ENCODE results near the gene DTNB.

DNA sequence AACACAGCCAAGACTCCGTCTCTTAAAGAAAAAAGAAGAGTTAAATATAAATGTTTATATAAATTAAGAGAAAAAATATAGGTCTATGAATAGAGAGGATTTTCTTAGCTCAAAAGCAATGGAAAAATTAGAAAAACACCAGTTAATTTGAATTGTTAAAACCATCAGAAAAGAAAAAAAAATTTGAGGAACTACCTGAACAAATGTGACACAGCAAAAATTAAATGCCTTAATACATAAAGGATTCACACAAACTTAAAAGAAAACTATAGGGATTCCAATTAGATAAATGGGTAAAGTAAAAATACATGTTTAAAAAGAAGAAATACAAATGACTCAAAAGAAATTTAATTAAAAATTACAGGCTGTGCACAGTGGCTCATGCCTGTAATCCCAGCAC, 183.7 kb downstream of the DTNB start:
- TF ChIP-seq EZH2 (IDR thresholded peaks at IDR 0.05; ENCODE audit: borderline replicate concordance, low read depth, low read length, severe bottlenecking) = no peak
- TF ChIP-seq, protein P1, sequence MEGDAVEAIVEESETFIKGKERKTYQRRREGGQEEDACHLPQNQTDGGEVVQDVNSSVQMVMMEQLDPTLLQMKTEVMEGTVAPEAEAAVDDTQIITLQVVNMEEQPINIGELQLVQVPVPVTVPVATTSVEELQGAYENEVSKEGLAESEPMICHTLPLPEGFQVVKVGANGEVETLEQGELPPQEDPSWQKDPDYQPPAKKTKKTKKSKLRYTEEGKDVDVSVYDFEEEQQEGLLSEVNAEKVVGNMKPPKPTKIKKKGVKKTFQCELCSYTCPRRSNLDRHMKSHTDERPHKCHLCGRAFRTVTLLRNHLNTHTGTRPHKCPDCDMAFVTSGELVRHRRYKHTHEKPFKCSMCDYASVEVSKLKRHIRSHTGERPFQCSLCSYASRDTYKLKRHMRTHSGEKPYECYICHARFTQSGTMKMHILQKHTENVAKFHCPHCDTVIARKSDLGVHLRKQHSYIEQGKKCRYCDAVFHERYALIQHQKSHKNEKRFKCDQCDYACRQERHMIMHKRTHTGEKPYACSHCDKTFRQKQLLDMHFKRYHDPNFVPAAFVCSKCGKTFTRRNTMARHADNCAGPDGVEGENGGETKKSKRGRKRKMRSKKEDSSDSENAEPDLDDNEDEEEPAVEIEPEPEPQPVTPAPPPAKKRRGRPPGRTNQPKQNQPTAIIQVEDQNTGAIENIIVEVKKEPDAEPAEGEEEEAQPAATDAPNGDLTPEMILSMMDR (IDR thresholded peaks at IDR 0.05; ENCODE audit: extremely low read depth in 1 of 2, insufficient read depth in 1 of 2, low read depth in 1 of 2, low read length in 2 of 2) = no peak
- TF ChIP-seq POLR2A (IDR thresholded peaks at IDR 0.05; ENCODE audit: low read depth, low read length) = no peak
- TF ChIP-seq POLR2AphosphoS5 (IDR thresholded peaks at IDR 0.05; ENCODE audit: insufficient read depth, low read depth, low read length) = no peak
